ENCODE results near the gene GGT5.
"Not testable (repeated sequence)": the region's sequence is repeated elsewhere in the genome, so short reads cannot be mapped to it uniquely, and the experiment has no call there.

Gene GGT5

GRCh38 chr22:24205438-24206195 is 39.3 kb downstream of the GGT5 start:
- DNase-seq: peak; percentile 84
- H3K79me2 ChIP-seq (ENCODE audit: low read length): no peaks in the 10 kb centered on the region
- no peaks in the 10 kb centered on the region for H4K20me1 ChIP-seq (ENCODE audit: insufficient read depth, low read length)
- no peaks in the 10 kb centered on the region for H3K9me3 ChIP-seq (replicated peaks; ENCODE audit: insufficient read depth, low read length)
- no peaks in the 10 kb centered on the region for H3K36me3 ChIP-seq (replicated peaks; ENCODE audit: insufficient read depth, low read length)
- H3K4me3 ChIP-seq (ENCODE audit: low read length): peak overlapping the region; percentile 35; the same call in 1 of the 2 replicates
- TF ChIP-seq, protein P1, sequence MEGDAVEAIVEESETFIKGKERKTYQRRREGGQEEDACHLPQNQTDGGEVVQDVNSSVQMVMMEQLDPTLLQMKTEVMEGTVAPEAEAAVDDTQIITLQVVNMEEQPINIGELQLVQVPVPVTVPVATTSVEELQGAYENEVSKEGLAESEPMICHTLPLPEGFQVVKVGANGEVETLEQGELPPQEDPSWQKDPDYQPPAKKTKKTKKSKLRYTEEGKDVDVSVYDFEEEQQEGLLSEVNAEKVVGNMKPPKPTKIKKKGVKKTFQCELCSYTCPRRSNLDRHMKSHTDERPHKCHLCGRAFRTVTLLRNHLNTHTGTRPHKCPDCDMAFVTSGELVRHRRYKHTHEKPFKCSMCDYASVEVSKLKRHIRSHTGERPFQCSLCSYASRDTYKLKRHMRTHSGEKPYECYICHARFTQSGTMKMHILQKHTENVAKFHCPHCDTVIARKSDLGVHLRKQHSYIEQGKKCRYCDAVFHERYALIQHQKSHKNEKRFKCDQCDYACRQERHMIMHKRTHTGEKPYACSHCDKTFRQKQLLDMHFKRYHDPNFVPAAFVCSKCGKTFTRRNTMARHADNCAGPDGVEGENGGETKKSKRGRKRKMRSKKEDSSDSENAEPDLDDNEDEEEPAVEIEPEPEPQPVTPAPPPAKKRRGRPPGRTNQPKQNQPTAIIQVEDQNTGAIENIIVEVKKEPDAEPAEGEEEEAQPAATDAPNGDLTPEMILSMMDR (IDR thresholded peaks at IDR 0.05; ENCODE audit: low read length): peak; percentile 18; the same call in 1 of the 2 replicates
- no peak for TF ChIP-seq EZH2 (optimal IDR thresholded peaks at IDR 0.05; ENCODE audit: low read depth, low read length)
- peak overlapping the region; percentile 26; the same call in 1 of the 2 replicates for H3K9ac ChIP-seq (ENCODE audit: low read length)
- peak overlapping the region; percentile 81 for H3K4me2 ChIP-seq (ENCODE audit: low read depth, low read length)
- H3K27me3 ChIP-seq (replicated peaks; ENCODE audit: insufficient read depth, low read length): no peaks in the 10 kb centered on the region
- H3K4me1 ChIP-seq (ENCODE audit: low read length): peaks cover 24% of the 10 kb centered on the region
- peak overlapping the region; percentile 51 for H2AFZ ChIP-seq (ENCODE audit: low read length)
- H3K9me2 ChIP-seq (replicated peaks; ENCODE audit: insufficient read depth, low read length): no peaks in the 10 kb centered on the region
- peaks cover 14% of the 10 kb centered on the region for H3F3A ChIP-seq (ENCODE audit: insufficient read depth, low read length)
- peak overlapping the region; percentile 68 for H3K27ac ChIP-seq (ENCODE audit: low read length)

- H3K27ac ChIP-seq (ENCODE audit: low read length); H3K4me2 ChIP-seq (ENCODE audit: low read depth, low read length); DNase-seq; H3K36me3 ChIP-seq (replicated peaks; ENCODE audit: insufficient read depth, low read length); H4K20me1 ChIP-seq (ENCODE audit: insufficient read depth, low read length); H3K4me3 ChIP-seq (ENCODE audit: low read length); H3K9me2 ChIP-seq (replicated peaks; ENCODE audit: insufficient read depth, low read length); H3K27me3 ChIP-seq (replicated peaks; ENCODE audit: insufficient read depth, low read length); H2AFZ ChIP-seq (ENCODE audit: low read length); H3K79me2 ChIP-seq (ENCODE audit: low read length); H3K9me3 ChIP-seq (replicated peaks; ENCODE audit: insufficient read depth, low read length); H3K9ac ChIP-seq (ENCODE audit: low read length): not testable (repeated sequence)
- Histone ChIP-seq H3K4me1 (ENCODE audit: low read length) (peaks cover 24% of the 10 kb centered on the region), H3F3A (ENCODE audit: insufficient read depth, low read length) (peaks cover 14% of the 10 kb centered on the region)
These were observed 41.0 kb downstream of the GGT5 start for GRCh38 chr22:24203856-24204255.

DNA sequence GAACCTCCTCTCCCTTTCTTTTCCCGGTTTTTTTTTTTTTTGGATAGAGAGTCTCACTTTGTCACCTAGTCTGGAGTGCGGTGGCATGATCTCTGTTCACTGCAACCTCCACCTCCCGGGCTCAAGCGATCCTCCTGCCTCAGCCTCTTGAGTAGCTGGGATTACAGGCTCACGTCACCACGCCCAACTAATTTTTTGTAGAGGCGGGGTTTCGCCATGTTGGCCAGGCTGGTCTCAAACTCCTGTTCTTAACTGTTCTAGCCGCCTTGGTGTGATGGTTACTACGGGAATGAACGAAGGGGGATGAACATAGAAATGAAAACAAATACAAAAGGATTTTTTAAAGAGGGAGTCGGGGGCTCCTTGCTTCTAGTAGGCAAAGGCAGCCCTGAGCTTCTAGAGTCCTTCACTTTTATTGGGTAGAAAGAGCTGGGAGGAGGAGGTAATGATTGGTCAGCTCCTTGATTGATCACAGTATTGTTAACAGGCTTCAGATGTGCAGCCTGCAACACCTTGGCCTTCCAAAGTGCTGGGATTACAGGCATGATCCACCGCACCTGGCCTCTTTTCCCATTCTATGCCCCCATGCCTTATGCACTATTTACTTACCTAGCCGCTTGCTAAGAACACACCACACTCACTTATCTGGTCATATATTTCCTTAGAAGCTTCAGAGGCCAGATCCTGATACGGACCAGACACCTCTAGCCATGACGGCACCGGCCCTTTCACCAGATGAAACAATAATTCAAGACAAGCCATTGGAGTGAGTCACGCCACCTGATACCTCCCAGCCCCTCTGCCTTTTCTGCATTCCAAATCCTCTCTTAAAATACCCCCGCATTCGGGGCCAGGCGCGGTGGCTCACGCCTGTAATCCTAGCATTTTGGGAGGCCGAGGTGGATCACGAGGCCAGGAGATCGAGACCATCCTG is 42.9 kb downstream of the GGT5 start:
- no peaks in the 10 kb centered on the region for H3K79me2 ChIP-seq (ENCODE audit: low read length)
- peaks cover 16% of the 10 kb centered on the region for H3K4me1 ChIP-seq (ENCODE audit: low read length)
- peaks cover 14% of the 10 kb centered on the region for H3F3A ChIP-seq (ENCODE audit: insufficient read depth, low read length)
- no peaks in the 10 kb centered on the region for H4K20me1 ChIP-seq (ENCODE audit: insufficient read depth, low read length)
- H3K27me3 ChIP-seq (replicated peaks; ENCODE audit: insufficient read depth, low read length): no peaks in the 10 kb centered on the region
- TF ChIP-seq, protein P1 (IDR thresholded peaks at IDR 0.05; ENCODE audit: low read length): no peak
- TF ChIP-seq EZH2phosphoT487 (IDR thresholded peaks at IDR 0.05; ENCODE audit: low read length) (no peak), EZH2 (optimal IDR thresholded peaks at IDR 0.05; ENCODE audit: low read depth, low read length) (no peak)
- no peak for DNase-seq
- no peaks in the 10 kb centered on the region for H3K9me2 ChIP-seq (replicated peaks; ENCODE audit: insufficient read depth, low read length)
- no peak overlapping the region for H3K27ac ChIP-seq (ENCODE audit: low read length)
- no peak overlapping the region for H3K4me2 ChIP-seq (ENCODE audit: low read depth, low read length)
- H3K9me3 ChIP-seq (replicated peaks; ENCODE audit: insufficient read depth, low read length): no peaks in the 10 kb centered on the region
- no peaks in the 10 kb centered on the region for H3K36me3 ChIP-seq (replicated peaks; ENCODE audit: insufficient read depth, low read length)
- H3K4me3 ChIP-seq (ENCODE audit: low read length): no peak overlapping the region
- H3K9ac ChIP-seq (ENCODE audit: low read length): no peak overlapping the region
- H2AFZ ChIP-seq (ENCODE audit: low read length): no peak overlapping the region

All from MM.1S (cell line).